ENCODE data around the gene MARCO. TPM values are rescaled to one million over a fixed set of nuclear protein-coding genes. Genes with fewer than 3 reads are reported as not detected.

MARCO gene
- total RNA-seq, 1 experiment from 2014 or later = not detected

GRCh38 chr2:118983133-118983532 is 41.1 kb downstream of the MARCO start:
- no peak overlapping the region for H4K5ac ChIP-seq (ENCODE audit: insufficient read length, low read depth, low read length)
- WGBS (ENCODE audit: extremely low coverage, insufficient read length, low lambda C conversion rate) = no CpG with 5 or more reads among the region's 6 CpGs
- Mint-ChIP-seq H3K4me1 (no peaks in the 10 kb centered on the region), H3K27ac (no peak overlapping the region), H3K9me3 (no peaks in the 10 kb centered on the region), H3K27me3 (ENCODE audit: low read depth) (peaks cover 83% of the 10 kb centered on the region), H3K36me3 (ENCODE audit: insufficient read depth in 1 of 3, low read depth in 3 of 3) (no peaks in the 10 kb centered on the region; a peak in 1 of 7 replicates), H3K4me3 (no peak overlapping the region)
- no peak overlapping the region for H2BK12ac ChIP-seq (ENCODE audit: insufficient read length, low read depth, low read length)
- no peak overlapping the region for H2BK20ac ChIP-seq (ENCODE audit: low read depth, low read length, poor library complexity, severe bottlenecking)
- no peak overlapping the region for H3K4ac ChIP-seq (ENCODE audit: low read depth, low read length)
- no peaks in the 10 kb centered on the region; the same call in 1 of the 2 replicates for H3K27me3 ChIP-seq (ENCODE audit: insufficient read depth, low read length)
- no peak overlapping the region for H2AFZ ChIP-seq (ENCODE audit: low read length)
- no peak for DNase-seq
- H4K20me1 ChIP-seq (ENCODE audit: control insufficient read depth, insufficient read depth, insufficient read length) = no peaks in the 10 kb centered on the region
- H2BK120ac ChIP-seq (ENCODE audit: low read depth, low read length, poor library complexity, severe bottlenecking) = no peak overlapping the region
- H3K79me2 ChIP-seq (ENCODE audit: insufficient read depth, low read length) = no peaks in the 10 kb centered on the region
- H3K9me3 ChIP-seq (ENCODE audit: control insufficient read depth, low read depth, low read length) = no peaks in the 10 kb centered on the region
- no peak overlapping the region for H3K27ac ChIP-seq (ENCODE audit: insufficient read length, low read depth, low read length)
- no peak overlapping the region for H3K4me2 ChIP-seq (ENCODE audit: insufficient read depth, insufficient read length, low read length)
- H3K23me2 ChIP-seq (ENCODE audit: insufficient read length, low read depth, low read length, poor library complexity, severe bottlenecking) = no peaks in the 10 kb centered on the region
- no peaks in the 10 kb centered on the region for H3K79me1 ChIP-seq (ENCODE audit: insufficient read depth, low read depth, low read length, poor library complexity, severe bottlenecking)
- H2AK5ac ChIP-seq (ENCODE audit: insufficient read length, low read length) = no peak overlapping the region
- no peaks in the 10 kb centered on the region for H3K4me1 ChIP-seq (ENCODE audit: insufficient read depth, low read length)
- no peak overlapping the region for H4K8ac ChIP-seq (replicated peaks; ENCODE audit: insufficient read length, low read depth, low read length)
- TF ChIP-seq CTCF (conservative IDR thresholded peaks at IDR 0.05) = no peak
- no peak overlapping the region for H3K56ac ChIP-seq (ENCODE audit: insufficient read length, low read depth, low read length)
- no peak overlapping the region for H3T11ph ChIP-seq (ENCODE audit: low read length)
- H3K14ac ChIP-seq (ENCODE audit: insufficient read depth, low read length) = no peak overlapping the region
- no peak overlapping the region for H3K9ac ChIP-seq (ENCODE audit: extremely low read depth, insufficient read length, low read length)
- no peak overlapping the region for H2BK5ac ChIP-seq (ENCODE audit: insufficient read length, low read length)
- H3K23ac ChIP-seq (ENCODE audit: insufficient read length, low read depth, low read length) = no peak overlapping the region
- no peak overlapping the region for H2BK15ac ChIP-seq (ENCODE audit: low read depth, low read length)
- no peak overlapping the region for H3K18ac ChIP-seq (ENCODE audit: insufficient read length, low read depth, low read length)
- no peak overlapping the region for H4K91ac ChIP-seq (ENCODE audit: insufficient read length, low read depth, low read length)
